ENCODE data around the gene NRF1.
A peak's percentile ranks its signal among the peaks of the same experiment; 100 is the strongest.

Gene NRF1

DNA sequence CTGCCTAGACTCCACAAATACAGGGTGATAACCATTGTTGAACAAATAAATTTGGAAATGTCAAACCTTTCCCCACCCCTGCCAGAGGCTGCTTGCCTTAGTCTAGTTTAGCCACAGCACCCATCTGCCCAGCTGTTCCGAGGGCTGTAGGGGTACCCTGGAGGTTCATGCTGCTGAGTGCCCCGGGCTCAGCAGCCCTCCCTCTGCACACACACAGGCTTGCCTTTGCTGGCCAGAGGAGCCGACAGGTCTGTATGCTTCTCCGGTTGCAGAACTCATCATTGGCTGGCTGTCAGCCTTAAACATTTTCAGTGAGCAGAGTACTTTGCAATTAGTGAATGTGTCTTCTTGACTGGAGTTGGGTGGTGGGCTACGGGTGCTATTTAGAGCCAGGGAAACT is 122.9 kb downstream of the NRF1 start:
- TF ChIP-seq, protein P1, sequence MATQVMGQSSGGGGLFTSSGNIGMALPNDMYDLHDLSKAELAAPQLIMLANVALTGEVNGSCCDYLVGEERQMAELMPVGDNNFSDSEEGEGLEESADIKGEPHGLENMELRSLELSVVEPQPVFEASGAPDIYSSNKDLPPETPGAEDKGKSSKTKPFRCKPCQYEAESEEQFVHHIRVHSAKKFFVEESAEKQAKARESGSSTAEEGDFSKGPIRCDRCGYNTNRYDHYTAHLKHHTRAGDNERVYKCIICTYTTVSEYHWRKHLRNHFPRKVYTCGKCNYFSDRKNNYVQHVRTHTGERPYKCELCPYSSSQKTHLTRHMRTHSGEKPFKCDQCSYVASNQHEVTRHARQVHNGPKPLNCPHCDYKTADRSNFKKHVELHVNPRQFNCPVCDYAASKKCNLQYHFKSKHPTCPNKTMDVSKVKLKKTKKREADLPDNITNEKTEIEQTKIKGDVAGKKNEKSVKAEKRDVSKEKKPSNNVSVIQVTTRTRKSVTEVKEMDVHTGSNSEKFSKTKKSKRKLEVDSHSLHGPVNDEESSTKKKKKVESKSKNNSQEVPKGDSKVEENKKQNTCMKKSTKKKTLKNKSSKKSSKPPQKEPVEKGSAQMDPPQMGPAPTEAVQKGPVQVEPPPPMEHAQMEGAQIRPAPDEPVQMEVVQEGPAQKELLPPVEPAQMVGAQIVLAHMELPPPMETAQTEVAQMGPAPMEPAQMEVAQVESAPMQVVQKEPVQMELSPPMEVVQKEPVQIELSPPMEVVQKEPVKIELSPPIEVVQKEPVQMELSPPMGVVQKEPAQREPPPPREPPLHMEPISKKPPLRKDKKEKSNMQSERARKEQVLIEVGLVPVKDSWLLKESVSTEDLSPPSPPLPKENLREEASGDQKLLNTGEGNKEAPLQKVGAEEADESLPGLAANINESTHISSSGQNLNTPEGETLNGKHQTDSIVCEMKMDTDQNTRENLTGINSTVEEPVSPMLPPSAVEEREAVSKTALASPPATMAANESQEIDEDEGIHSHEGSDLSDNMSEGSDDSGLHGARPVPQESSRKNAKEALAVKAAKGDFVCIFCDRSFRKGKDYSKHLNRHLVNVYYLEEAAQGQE (IDR thresholded peaks at IDR 0.05; ENCODE audit: insufficient read depth in 1 of 2, low read depth in 2 of 2, low read length in 2 of 2) = no peak
- TF ChIP-seq SIN3A (IDR thresholded peaks at IDR 0.05; ENCODE audit: borderline replicate concordance, insufficient read depth, low read length) (no peak), FOXP2 (optimal IDR thresholded peaks at IDR 0.05; ENCODE audit: borderline replicate concordance, extremely low read depth, extremely low read length, insufficient read depth) (no peak), TAF1 (IDR thresholded peaks at IDR 0.05; ENCODE audit: borderline replicate concordance, insufficient read depth, low read length) (no peak), POLR2AphosphoS5 (IDR thresholded peaks at IDR 0.05; ENCODE audit: low read depth, low read length) (no peak)

DNA sequence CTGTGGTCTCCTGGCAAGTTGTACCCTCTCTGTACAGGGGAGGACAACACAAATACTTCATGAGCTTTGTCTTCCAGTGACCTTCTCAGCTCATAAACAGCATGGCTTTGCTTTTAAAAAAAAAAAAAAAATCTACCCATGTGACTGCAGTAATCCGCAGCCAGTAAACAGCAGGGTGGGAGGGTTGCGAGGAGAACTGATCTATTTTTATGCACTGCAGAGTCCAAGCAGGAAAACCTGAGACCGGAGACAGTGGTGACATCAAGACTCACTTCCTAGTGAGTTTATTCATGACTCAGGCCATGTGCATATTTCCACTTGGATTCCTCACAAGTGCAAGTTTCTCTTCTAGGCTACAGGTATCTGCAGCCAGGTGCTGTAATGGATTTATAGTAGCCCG is 127.9 kb downstream of the NRF1 start:
- TF ChIP-seq SIN3A (IDR thresholded peaks at IDR 0.05; ENCODE audit: borderline replicate concordance, insufficient read depth, low read length) (no peak), FOXP2 (optimal IDR thresholded peaks at IDR 0.05; ENCODE audit: borderline replicate concordance, extremely low read depth, extremely low read length, insufficient read depth) (peak; percentile 82)

DNA sequence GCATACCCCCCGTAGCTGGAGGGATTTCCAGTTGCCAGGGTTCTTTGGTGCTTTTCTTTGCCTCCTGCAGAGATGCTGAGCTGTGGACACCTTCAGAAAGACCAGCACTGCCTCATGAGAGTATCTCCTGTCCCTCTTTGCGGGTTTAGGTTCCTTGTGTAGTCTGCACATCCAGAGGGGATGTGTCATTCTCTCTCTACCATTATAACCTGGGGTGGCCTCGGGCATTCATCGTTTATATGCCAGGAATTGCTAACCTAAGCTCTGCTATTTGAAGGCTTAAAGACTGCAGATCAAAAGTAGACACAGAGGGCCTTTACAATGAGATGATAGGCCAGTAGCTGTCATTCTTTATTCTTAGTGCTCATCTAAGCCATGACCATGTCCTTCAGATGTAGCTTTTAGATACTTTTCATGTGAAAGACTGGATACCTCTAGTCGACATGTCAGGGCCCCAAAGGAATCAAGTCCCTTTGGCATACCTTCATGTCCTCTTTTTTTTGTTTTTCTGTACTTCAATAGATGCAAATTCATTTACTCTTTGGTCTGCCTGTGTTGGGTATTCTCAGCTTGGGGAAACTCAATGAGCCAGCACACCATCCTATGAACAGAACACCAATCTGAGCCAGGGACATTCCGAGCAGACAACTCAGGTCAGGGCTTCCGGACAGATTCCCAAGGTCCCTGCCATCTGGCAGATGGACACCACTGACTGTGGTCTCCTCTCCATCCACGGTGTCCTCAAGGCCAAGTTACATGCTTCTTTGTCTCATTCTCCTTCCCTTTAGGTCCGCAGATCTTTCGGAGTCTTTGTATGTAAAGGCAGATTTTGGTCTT is 129.3 kb downstream of the NRF1 start:
- TF ChIP-seq POLR2AphosphoS5 (IDR thresholded peaks at IDR 0.05; ENCODE audit: low read depth, low read length) = no peak
- no peak for TF ChIP-seq TAF1 (IDR thresholded peaks at IDR 0.05; ENCODE audit: borderline replicate concordance, insufficient read depth, low read length)
- no peak for TF ChIP-seq FOXP2 (optimal IDR thresholded peaks at IDR 0.05; ENCODE audit: borderline replicate concordance, extremely low read depth, extremely low read length, insufficient read depth)
- no peak for TF ChIP-seq SIN3A (IDR thresholded peaks at IDR 0.05; ENCODE audit: borderline replicate concordance, insufficient read depth, low read length)
- TF ChIP-seq, protein P1 (IDR thresholded peaks at IDR 0.05; ENCODE audit: insufficient read depth in 1 of 2, low read depth in 2 of 2, low read length in 2 of 2) = no peak

DNA sequence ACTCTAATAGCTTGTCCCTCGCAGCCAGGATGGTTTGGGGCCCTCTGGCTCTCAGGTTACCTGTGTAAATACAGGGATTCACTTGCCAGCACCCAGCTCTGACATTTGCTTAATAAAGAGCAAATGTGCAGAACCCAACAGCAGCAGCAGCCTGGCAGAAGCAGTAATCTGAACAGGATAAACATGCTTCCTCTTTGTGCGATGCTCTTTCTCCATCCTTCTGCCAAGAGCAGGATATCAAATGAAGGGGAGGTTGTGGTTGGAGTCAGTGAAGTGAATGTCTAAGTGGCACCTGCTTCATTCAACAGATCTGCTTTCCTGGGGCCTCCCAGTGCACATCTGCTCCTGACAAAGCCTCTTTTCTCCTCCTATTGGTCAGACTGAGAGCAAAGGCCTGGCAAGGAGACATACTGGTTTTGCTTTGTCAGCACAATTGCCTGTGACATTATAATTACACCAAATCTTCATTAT is 130.3 kb downstream of the NRF1 start:
- no peak for TF ChIP-seq TAF1 (IDR thresholded peaks at IDR 0.05; ENCODE audit: borderline replicate concordance, insufficient read depth, low read length)
- TF ChIP-seq POLR2AphosphoS5 (IDR thresholded peaks at IDR 0.05; ENCODE audit: low read depth, low read length) = no peak
- TF ChIP-seq SIN3A (IDR thresholded peaks at IDR 0.05; ENCODE audit: borderline replicate concordance, insufficient read depth, low read length) = no peak
- no peak for TF ChIP-seq FOXP2 (optimal IDR thresholded peaks at IDR 0.05; ENCODE audit: borderline replicate concordance, extremely low read depth, extremely low read length, insufficient read depth)
- TF ChIP-seq, protein P1 (IDR thresholded peaks at IDR 0.05; ENCODE audit: insufficient read depth in 1 of 2, low read depth in 2 of 2, low read length in 2 of 2) = no peak

DNA sequence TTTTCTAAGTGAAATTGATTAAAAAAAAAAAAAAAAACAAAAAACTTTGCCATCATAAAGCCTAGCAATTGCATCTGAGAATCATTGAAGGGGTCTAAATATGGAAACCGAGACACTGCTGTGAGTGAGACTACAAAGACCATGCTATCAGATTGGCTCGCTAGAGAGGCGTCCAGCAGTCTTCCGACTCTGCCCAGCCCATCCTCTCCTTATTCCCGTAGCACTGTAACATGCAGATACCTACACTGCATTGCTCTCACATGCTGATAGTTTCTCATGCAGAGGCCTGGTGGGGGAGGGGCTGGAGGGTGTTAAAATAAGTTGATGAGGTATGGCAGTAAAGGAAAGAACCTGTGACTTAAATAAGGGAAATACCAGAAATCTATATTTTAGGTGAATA is 130.7 kb downstream of the NRF1 start:
- TF ChIP-seq POLR2AphosphoS5 (IDR thresholded peaks at IDR 0.05; ENCODE audit: low read depth, low read length) = no peak
- TF ChIP-seq TAF1 (IDR thresholded peaks at IDR 0.05; ENCODE audit: borderline replicate concordance, insufficient read depth, low read length) = no peak
- no peak for TF ChIP-seq SIN3A (IDR thresholded peaks at IDR 0.05; ENCODE audit: borderline replicate concordance, insufficient read depth, low read length)
- no peak for TF ChIP-seq FOXP2 (optimal IDR thresholded peaks at IDR 0.05; ENCODE audit: borderline replicate concordance, extremely low read depth, extremely low read length, insufficient read depth)
- TF ChIP-seq, protein P1 (IDR thresholded peaks at IDR 0.05; ENCODE audit: insufficient read depth in 1 of 2, low read depth in 2 of 2, low read length in 2 of 2) = no peak
